ENCODE data around the gene ABTB2. TPM values are rescaled to one million over a fixed set of nuclear protein-coding genes. Genes with fewer than 3 reads are reported as not detected.

ABTB2 gene
- total RNA-seq, 2 experiments from 2014 or later, result 1.2 TPM

- POLR2A ChIA-PET, result no interaction called here
- H3K27ac Mint-ChIP-seq, result no peak overlapping the region
- H3K9me3 Mint-ChIP-seq (ENCODE audit: low read depth), result no peaks in the 10 kb centered on the region
- no peaks in the 10 kb centered on the region for H3K4me1 Mint-ChIP-seq
- no peak overlapping the region for H3K4me3 Mint-ChIP-seq
- H3K36me3 Mint-ChIP-seq (ENCODE audit: low read depth), result no peaks in the 10 kb centered on the region
- no peak for DNase-seq
- peaks cover 2% of the 10 kb centered on the region for H3K27me3 Mint-ChIP-seq
- intact Hi-C loops (cut with DNase I, micrococcal nuclease), result no loop called here
- no peak for ATAC-seq
- CTCF ChIA-PET, result interaction anchor here (0.7 to 2.0 kb wide), 2 partner anchors 11 to 18 kb away, joined by 4 to 5 read pairs; no protein-coding TSS in a partner anchor
Measured at GRCh38 chr11:34260072-34260575, 97.7 kb downstream of the ABTB2 start.

DNA sequence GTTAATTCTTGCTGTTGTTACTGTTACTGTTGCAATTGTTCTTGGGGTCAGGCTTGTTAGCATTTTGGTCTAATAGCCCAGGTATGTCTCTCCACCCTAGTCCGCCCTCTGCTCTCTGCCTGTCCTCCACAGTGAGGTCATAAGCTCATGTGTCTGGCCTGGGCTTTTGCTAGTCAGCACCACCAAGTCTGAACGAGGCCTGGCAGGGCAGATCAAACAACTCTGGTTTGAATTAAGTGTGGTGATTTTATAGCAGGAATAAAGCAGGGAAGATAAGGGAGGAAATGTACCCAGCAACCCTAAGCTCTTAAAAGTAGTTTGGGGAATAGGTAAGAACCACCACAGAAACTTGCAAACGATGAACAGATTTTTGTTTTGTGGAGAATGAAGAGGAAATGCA lies 98.7 kb downstream of the ABTB2 start:
- Mint-ChIP-seq H3K9me3 (ENCODE audit: low read depth) (no peaks in the 10 kb centered on the region), H3K27me3 (peaks cover 2% of the 10 kb centered on the region), H3K4me3 (no peak overlapping the region), H3K27ac (no peak overlapping the region), H3K36me3 (ENCODE audit: low read depth) (no peaks in the 10 kb centered on the region), H3K4me1 (no peaks in the 10 kb centered on the region)
- ATAC-seq (no peak), DNase-seq (no peak)
- ChIA-PET POLR2A (no interaction called here), CTCF (interaction anchor here (0.6 to 2.0 kb wide), 2 partner anchors 10 to 709 kb away, joined by 3 to 5 read pairs; no protein-coding TSS in a partner anchor)
- intact Hi-C loops (cut with DNase I, micrococcal nuclease), result no loop called here

DNA sequence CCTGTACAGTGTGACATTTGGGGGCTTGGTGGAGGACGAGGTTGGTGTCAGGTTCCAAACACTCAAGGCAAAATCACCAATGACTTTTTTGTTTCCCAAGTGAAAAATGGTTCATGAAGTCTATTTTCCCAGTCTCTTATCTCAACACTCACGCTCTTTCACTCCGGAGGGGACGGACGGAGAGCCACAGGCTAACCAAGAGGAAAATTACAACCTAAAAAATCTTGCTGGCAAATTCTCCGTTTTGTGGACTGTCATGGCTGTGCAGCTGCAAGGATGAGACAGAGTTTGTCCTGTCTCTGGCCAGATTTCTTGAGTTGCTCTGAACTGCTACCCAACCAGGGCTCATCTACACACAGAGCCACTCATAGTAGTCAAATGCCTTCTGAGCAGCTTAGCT lies 101.2 kb downstream of the ABTB2 start:
- H3K36me3 Mint-ChIP-seq (ENCODE audit: low read depth), result no peaks in the 10 kb centered on the region
- peaks cover 7% of the 10 kb centered on the region for H3K4me1 Mint-ChIP-seq
- no peak overlapping the region for H3K4me3 Mint-ChIP-seq
- no peaks in the 10 kb centered on the region for H3K9me3 Mint-ChIP-seq (ENCODE audit: low read depth)
- no peak for ATAC-seq
- POLR2A ChIA-PET, result no interaction called here
- no peak for DNase-seq
- no peak overlapping the region for H3K27ac Mint-ChIP-seq
- intact Hi-C loops (cut with DNase I, micrococcal nuclease), result no loop called here
- CTCF ChIA-PET, result no interaction called here
- H3K27me3 Mint-ChIP-seq, result peaks cover 5% of the 10 kb centered on the region

GRCh38 chr11:34256150-34256549 lies 101.7 kb downstream of the ABTB2 start:
- peaks cover 8% of the 10 kb centered on the region for H3K27me3 Mint-ChIP-seq
- CTCF ChIA-PET, result interaction anchor here (0.6 kb wide), 1 partner anchor 123 kb away, joined by 3 read pairs; no protein-coding TSS in a partner anchor
- no peaks in the 10 kb centered on the region for H3K9me3 Mint-ChIP-seq (ENCODE audit: low read depth)
- POLR2A ChIA-PET, result no interaction called here
- H3K27ac Mint-ChIP-seq, result no peak overlapping the region
- H3K4me1 Mint-ChIP-seq, result peaks cover 12% of the 10 kb centered on the region
- ATAC-seq (no peak), DNase-seq (no peak)
- H3K4me3 Mint-ChIP-seq, result no peak overlapping the region
- intact Hi-C loops (cut with DNase I, micrococcal nuclease), result no loop called here
- H3K36me3 Mint-ChIP-seq (ENCODE audit: low read depth), result no peaks in the 10 kb centered on the region

DNA sequence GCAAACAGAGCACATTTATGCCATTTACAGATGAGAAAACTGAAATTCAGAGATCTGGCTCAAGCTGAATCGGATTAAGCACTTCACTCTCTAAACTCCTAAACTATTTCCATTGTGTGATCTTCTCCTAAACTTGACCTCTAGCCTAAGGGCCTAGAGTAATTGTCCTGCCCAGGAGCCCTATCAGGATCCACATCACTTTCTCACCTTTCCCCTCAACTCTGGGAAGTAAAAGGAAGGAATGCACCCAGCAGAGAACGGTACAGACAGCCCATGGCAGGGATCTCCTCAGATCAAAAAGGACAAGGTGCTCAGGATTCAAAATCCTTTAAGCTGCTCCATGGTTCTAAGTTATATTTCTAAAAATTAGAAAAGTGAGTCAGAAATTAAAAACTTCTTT lies 102.7 kb downstream of the ABTB2 start:
- Mint-ChIP-seq H3K4me1 (peaks cover 23% of the 10 kb centered on the region), H3K36me3 (ENCODE audit: low read depth) (no peaks in the 10 kb centered on the region), H3K27ac (no peak overlapping the region), H3K4me3 (no peak overlapping the region), H3K27me3 (peaks cover 12% of the 10 kb centered on the region), H3K9me3 (ENCODE audit: low read depth) (no peaks in the 10 kb centered on the region)
- POLR2A ChIA-PET, result no interaction called here
- intact Hi-C loops (cut with DNase I, micrococcal nuclease), result no loop called here
- CTCF ChIA-PET, result no interaction called here
- ATAC-seq, result no peak
- no peak for DNase-seq

DNA sequence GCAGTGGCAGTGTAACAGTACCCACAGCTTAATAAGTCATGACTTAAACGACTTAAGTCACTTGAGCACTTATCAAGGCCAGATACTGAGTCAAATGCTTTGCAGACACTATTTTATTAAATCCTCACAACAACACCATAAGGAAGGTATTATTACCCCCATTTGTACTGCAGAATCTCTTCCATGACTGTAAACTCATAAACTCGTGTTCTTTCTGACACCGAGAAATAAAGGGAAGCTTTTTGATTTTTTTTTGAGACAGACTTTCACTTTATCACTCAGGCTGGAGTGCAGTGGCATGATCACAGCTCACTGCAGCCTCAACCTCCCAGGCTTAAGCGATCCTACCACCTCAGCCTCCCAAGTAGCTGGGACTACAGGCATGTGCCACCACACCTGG lies 103.8 kb downstream of the ABTB2 start:
- DNase-seq, result no peak
- intact Hi-C loops (cut with DNase I, micrococcal nuclease), result loop anchor here in 1 of 2 experiments (5.0 kb wide), 1 partner anchor 147 kb away; the partner anchor contains the start of gene NAT10
- Mint-ChIP-seq H3K4me3 (no peak overlapping the region), H3K36me3 (ENCODE audit: low read depth) (no peaks in the 10 kb centered on the region), H3K27me3 (peaks cover 20% of the 10 kb centered on the region), H3K9me3 (ENCODE audit: low read depth) (no peaks in the 10 kb centered on the region), H3K27ac (no peak overlapping the region), H3K4me1 (peaks cover 33% of the 10 kb centered on the region)
- ChIA-PET POLR2A (interaction anchor here (0.7 kb wide), 1 partner anchor 11 kb away, joined by 8 read pairs; no protein-coding TSS in a partner anchor), CTCF (interaction anchor here (0.6 to 1.4 kb wide), 4 partner anchors 15 to 74 kb away, joined by 3 to 5 read pairs (median 4); no protein-coding TSS in a partner anchor)
- ATAC-seq, result no peak

DNA sequence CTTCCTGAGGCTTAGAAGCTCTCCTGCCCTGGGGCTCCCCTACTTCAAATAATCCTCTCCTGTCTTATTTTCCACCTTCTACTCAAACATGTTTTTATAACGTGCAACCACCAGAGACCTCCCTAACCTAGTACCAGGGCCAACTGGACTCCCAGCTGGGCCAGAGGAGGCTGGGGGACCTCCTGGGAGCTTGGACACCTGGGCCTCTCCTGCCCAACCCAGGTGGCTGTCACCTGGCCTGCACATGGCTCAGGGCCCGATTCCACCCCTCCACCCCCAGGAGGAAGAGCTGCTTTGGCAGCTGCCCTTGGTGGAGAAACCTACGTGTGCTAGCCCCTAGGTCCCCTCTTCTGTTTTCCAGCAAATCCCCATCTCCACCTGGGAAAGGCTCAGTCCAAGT lies 105.2 kb downstream of the ABTB2 start:
- intact Hi-C loops (cut with DNase I, micrococcal nuclease), result loop anchor here in 1 of 2 experiments (5.0 kb wide), 1 partner anchor 145 kb away; the partner anchor contains the start of gene NAT10
- DNase-seq (no peak), ATAC-seq (no peak)
- Mint-ChIP-seq H3K9me3 (ENCODE audit: low read depth) (no peaks in the 10 kb centered on the region), H3K4me3 (no peak overlapping the region), H3K4me1 (peaks cover 46% of the 10 kb centered on the region), H3K27me3 (peaks cover 20% of the 10 kb centered on the region), H3K36me3 (ENCODE audit: low read depth) (no peaks in the 10 kb centered on the region), H3K27ac (no peak overlapping the region)
- ChIA-PET CTCF (no interaction called here), POLR2A (no interaction called here)

GRCh38 chr11:34252015-34252414 lies 105.8 kb downstream of the ABTB2 start:
- intact Hi-C loops (cut with DNase I, micrococcal nuclease), result loop anchor here in 1 of 2 experiments (5.0 kb wide), 1 partner anchor 145 kb away; the partner anchor contains the start of gene NAT10
- Mint-ChIP-seq H3K27ac (no peak overlapping the region), H3K4me3 (no peak overlapping the region), H3K9me3 (ENCODE audit: low read depth) (no peaks in the 10 kb centered on the region), H3K27me3 (peaks cover 20% of the 10 kb centered on the region), H3K36me3 (ENCODE audit: low read depth) (no peaks in the 10 kb centered on the region), H3K4me1 (peaks cover 53% of the 10 kb centered on the region)
- ATAC-seq (no peak), DNase-seq (no peak)
- POLR2A ChIA-PET, result interaction anchor here (0.7 to 1.3 kb wide), 2 partner anchors 13 to 106 kb away, joined by 3 read pairs; partner anchors contain the start of gene ABTB2
- CTCF ChIA-PET, result interaction anchor here (0.6 to 1.6 kb wide), 3 partner anchors 29 to 78 kb away, joined by 3 read pairs; no protein-coding TSS in a partner anchor

GRCh38 chr11:34251589-34251980 lies 106.2 kb downstream of the ABTB2 start:
- ATAC-seq, result no peak
- no peak overlapping the region for H3K27ac Mint-ChIP-seq
- POLR2A ChIA-PET, result interaction anchor here (0.7 to 1.3 kb wide), 2 partner anchors 12 to 107 kb away, joined by 3 read pairs; partner anchors contain the start of gene ABTB2
- H3K4me1 Mint-ChIP-seq, result peaks cover 56% of the 10 kb centered on the region
- no peak overlapping the region for H3K4me3 Mint-ChIP-seq
- CTCF ChIA-PET, result interaction anchor here (0.6 to 1.6 kb wide), 4 partner anchors 30 to 80 kb away, joined by 3 read pairs; no protein-coding TSS in a partner anchor
- H3K36me3 Mint-ChIP-seq (ENCODE audit: low read depth), result no peaks in the 10 kb centered on the region
- peaks cover 20% of the 10 kb centered on the region for H3K27me3 Mint-ChIP-seq
- intact Hi-C loops (cut with DNase I, micrococcal nuclease), result loop anchor here (1.0 to 5.0 kb wide), 5 partner anchors 8 to 187 kb away; partner anchors contain the start of genes ABTB2 (in 1 of the 2), CAT (in 1 of the 2) and NAT10 (in 1 of the 2)
- no peak for DNase-seq
- H3K9me3 Mint-ChIP-seq (ENCODE audit: low read depth), result no peaks in the 10 kb centered on the region

DNA sequence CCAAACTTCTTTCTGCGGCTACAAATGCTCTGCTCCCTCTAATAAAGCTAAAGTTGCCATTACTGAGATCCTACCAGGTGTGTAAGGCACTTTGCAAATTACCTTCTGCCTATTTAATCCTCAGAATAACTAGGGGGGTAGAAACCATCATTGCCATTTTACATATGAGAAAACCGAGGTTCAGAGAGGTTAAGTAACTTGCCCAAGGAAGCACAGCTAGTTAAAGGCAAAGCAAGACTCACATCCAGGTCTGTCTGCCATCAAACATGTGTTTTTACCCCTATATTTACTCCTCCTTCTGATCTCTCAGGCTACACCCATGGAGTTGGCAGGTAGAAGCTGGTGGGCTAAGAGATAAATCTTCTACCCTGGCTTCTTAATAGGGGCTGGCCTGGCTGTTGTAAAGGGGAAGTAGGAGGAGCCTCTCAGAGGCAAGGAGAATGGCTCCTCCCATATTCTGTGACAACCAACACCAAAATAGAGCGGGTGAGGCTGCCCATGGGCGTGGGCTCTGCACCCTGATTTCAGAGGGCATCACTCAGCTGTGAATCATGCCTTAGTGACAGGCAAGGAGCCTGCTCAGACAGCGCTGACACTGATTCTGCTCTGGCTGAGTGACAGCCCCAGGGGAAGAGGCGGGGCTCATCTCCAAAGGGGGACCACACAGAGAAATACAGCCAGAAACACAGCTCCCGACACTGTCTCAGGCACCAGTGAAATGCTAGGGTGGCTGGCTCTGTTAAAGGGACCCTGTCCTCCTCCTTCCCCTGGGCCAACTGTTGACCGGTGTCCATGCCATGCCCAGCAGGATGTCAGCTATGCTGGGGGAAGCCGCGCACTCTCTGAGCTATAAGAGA lies 106.8 kb downstream of the ABTB2 start:
- Mint-ChIP-seq H3K27me3 (peaks cover 20% of the 10 kb centered on the region), H3K9me3 (ENCODE audit: low read depth) (no peaks in the 10 kb centered on the region), H3K4me1 (peaks cover 60% of the 10 kb centered on the region), H3K4me3 (no peak overlapping the region), H3K36me3 (ENCODE audit: low read depth) (no peaks in the 10 kb centered on the region), H3K27ac (no peak overlapping the region)
- CTCF ChIA-PET, result interaction anchor here (0.9 to 2.8 kb wide), 7 partner anchors 14 to 79 kb away, joined by 3 to 13 read pairs (median 3); no protein-coding TSS in a partner anchor
- ATAC-seq (peak; percentile 98), DNase-seq (peak; percentile 86)
- intact Hi-C loops (cut with DNase I, micrococcal nuclease), result loop anchor here (1.0 to 5.0 kb wide), 5 partner anchors 8 to 188 kb away; partner anchors contain the start of genes ABTB2 (in 1 of the 2), CAT (in 1 of the 2) and NAT10 (in 1 of the 2)
- POLR2A ChIA-PET, result interaction anchor here (0.7 to 1.3 kb wide), 2 partner anchors 11 to 107 kb away, joined by 3 read pairs; partner anchors contain the start of gene ABTB2

- Mint-ChIP-seq H3K9me3 (ENCODE audit: low read depth) (no peaks in the 10 kb centered on the region), H3K36me3 (ENCODE audit: low read depth) (no peaks in the 10 kb centered on the region), H3K4me3 (no peak overlapping the region), H3K4me1 (peaks cover 68% of the 10 kb centered on the region), H3K27ac (no peak overlapping the region), H3K27me3 (peaks cover 18% of the 10 kb centered on the region)
- ChIA-PET CTCF (interaction anchor here (1.0 to 2.8 kb wide), 4 partner anchors 14 to 76 kb away, joined by 3 to 13 read pairs (median 8); no protein-coding TSS in a partner anchor), POLR2A (no interaction called here)
- ATAC-seq (no peak), DNase-seq (no peak)
- intact Hi-C loops (cut with DNase I, micrococcal nuclease), result loop anchor here in 1 of 2 experiments (2.0 to 5.0 kb wide), 4 partner anchors 75 to 189 kb away; partner anchors contain the start of genes ABTB2, CAT and NAT10
Measured at GRCh38 chr11:34250211-34250610, 107.6 kb downstream of the ABTB2 start.
